OCI-LY1 (cell line): Measurements from ENCODE around the gene CCT7.

Experiments
- EZH2 ChIP-seq: fragments of 200-600 bp; sonication (generic), shearing (Covaris generic); IDR thresholded peaks from 2 replicates; pipeline ENCODE4 v1.8.0; 2017; ENCODE audit warnings: borderline replicate concordance, mixed run types, mild to moderate bottlenecking, antibody characterized with exemption, low read length, moderate library complexity, mixed read lengths
- TF ChIP-seq, protein P1 (sequence below): fragments of 200-600 bp; sonication (generic), shearing (Covaris generic); IDR thresholded peaks from 2 replicates; pipeline ENCODE4 v1.5.1; 2017; ENCODE audit warnings: mild to moderate bottlenecking, antibody characterized with exemption, low read length, moderate library complexity, mixed read lengths

DNA sequence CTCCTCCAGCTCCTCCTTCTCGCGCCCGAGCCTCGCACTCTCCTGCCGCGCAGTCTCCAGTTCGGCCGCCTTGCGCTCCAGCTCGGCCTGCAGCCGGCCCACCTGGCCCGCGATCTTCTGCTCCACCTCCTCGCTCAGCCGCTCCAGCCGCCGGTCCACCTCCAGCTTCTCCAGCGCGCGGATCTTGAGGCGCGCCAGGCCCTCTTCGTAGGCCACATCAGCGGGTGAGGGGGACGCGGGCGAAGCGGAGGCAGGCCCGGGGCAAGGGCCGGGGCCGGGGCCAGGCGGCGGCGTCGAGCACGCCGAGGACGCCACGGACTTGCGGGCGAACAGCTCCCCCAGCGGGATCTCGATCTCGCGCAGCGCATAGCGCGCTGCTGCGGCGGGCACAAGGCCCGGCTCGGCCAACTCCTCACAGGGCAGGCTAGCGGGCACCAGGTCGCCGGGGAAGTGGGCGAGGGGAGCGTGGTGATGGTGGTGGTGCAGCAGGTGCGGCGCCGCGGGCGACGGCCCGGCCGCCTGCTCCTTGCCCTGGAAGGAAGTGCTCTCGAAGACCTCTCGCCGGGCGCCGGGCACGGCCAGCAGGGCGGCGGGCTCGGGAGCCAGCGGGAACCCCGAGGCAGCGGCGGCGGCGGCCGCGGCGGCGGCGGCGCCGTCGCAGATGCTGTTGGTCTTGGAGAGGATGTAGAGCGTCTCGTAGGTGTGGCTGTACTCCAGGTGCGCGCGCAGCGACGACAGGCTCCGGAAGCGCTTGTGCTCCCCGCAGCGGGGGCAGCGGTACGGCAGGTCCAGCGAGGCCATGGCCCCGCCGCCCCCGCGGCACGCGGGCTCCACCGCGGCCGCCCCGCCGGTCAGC is 35.0 kb downstream of the CCT7 start:
- TF ChIP-seq, protein P1, sequence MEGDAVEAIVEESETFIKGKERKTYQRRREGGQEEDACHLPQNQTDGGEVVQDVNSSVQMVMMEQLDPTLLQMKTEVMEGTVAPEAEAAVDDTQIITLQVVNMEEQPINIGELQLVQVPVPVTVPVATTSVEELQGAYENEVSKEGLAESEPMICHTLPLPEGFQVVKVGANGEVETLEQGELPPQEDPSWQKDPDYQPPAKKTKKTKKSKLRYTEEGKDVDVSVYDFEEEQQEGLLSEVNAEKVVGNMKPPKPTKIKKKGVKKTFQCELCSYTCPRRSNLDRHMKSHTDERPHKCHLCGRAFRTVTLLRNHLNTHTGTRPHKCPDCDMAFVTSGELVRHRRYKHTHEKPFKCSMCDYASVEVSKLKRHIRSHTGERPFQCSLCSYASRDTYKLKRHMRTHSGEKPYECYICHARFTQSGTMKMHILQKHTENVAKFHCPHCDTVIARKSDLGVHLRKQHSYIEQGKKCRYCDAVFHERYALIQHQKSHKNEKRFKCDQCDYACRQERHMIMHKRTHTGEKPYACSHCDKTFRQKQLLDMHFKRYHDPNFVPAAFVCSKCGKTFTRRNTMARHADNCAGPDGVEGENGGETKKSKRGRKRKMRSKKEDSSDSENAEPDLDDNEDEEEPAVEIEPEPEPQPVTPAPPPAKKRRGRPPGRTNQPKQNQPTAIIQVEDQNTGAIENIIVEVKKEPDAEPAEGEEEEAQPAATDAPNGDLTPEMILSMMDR = no peak
- no peak for TF ChIP-seq EZH2
